Dedifferentiated amniotic fluid mesenchymal stem cell (primary cell): ENCODE measurements around the gene SYVN1.
"Not testable (repeated sequence)": the region's sequence is repeated elsewhere in the genome, so short reads cannot be mapped to it uniquely, and the experiment has no call there.

Experiments
- DNase-seq: peaks from one replicate; pipeline ENCODE4 v3.0.0-alpha.2; 2016; ENCODE audit errors: extremely low spot score

SYVN1 gene

DNA sequence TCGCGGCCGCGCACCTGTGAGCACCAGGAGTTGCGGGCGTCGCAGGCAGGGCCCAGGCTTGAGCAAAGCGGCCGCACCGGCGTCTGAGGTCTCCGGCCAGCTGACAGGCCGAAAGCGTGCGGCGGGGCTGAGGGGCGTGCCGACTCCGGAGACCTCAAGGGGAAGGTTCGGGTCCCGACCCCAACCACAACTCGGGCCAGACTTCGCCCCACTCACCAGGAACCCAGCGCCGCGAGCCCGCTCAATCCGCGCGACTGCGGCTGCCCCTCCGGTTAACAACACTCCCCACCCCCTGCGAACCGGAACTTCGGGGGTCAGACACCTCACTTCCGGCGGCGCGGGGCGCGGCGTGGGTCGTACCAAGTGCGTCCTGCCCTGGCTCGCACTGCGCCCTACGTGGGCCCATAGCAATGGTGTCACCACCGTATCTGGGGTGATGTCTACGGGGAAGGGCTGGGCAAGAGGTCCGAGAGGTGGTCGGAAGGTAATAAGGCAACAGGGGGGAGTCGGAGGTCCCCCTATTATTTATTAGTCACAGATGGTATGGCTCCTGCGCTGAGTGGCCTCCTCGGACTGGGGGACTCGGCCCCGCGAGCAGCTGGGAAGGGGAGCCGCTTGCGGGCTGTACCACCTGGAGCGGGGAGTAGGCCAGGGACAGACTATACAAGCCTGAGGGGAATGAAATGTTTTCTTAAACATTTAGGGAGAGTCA, at the start of gene SYVN1:
Gene SYVN1, minus strand, starts transcription at position 280 of the 712 bp plus-strand sequence. CDS start 918 bp downstream, outside the sequence.
- peak; percentile 77 for DNase-seq

DNA sequence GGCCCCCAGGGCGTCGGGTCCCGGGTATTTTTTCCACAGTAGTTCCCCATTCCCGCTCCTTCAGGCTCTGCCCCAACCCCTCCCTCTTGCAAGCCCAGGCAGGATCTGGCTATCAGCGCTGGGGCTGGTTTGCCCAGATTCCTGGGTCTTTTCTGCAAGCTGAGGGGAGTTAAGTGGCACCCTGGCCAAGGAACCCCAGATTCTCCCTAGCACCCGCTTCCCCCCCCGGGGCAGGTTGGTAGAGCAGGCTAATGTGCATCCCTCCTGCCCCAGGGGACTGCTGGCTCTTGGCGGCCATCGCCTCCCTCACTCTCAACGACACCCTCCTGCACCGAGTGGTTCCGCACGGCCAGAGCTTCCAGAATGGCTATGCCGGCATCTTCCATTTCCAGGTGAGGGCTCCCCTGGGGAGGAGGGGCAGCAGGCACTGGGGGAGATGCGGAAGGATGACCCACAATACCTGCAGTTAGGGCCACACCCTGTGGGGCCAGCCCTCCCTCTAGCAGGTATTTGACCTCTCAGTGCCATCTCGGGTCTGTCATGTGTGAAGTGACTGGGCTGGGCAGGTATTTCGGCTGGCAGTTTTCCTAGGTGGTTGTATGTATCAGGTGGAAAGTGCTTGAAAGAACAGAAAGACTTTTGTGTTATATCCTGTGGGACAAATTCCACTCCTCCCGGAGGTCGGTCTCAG, 49.0 kb upstream of the SYVN1 start:
- DNase-seq, result no peak

DNA sequence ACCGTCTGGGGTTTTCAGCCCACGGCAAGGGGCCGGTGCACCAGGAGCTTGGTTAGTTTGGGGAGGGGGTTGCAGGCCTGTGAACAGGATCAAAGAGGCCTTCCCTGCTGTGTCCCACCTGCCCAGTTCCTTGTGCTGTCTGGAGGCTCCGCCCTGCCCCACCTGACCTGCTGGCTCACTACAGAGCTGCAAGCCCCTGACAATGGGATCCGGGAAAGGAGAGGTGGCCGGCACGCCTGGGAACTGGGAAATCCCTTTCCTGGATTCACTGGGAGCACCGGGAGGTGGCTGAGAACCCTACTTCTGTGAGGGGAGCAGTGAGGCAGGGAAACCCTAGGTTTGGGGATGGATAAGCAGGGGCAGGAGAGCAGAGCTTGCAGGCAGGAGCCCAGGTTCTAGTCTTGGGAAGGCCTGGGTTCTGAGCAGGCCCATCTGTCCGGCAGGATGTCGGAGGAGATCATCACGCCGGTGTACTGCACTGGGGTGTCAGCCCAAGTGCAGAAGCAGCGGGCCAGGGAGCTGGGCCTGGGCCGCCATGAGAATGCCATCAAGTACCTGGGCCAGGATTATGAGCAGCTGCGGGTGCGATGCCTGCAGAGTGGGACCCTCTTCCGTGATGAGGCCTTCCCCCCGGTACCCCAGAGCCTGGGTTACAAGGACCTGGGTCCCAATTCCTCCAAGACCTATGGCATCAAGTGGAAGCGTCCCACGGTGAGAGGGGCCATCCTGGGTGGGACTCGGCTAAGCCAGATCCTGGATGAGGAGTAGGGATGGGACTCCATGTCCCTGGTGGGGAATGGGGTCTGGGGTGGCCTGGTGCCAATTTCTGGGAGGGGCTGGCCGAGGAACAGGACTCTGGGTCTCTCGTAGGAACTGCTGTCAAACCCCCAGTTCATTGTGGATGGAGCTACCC, 48.2 kb upstream of the SYVN1 start:
- DNase-seq, result no peak

DNA sequence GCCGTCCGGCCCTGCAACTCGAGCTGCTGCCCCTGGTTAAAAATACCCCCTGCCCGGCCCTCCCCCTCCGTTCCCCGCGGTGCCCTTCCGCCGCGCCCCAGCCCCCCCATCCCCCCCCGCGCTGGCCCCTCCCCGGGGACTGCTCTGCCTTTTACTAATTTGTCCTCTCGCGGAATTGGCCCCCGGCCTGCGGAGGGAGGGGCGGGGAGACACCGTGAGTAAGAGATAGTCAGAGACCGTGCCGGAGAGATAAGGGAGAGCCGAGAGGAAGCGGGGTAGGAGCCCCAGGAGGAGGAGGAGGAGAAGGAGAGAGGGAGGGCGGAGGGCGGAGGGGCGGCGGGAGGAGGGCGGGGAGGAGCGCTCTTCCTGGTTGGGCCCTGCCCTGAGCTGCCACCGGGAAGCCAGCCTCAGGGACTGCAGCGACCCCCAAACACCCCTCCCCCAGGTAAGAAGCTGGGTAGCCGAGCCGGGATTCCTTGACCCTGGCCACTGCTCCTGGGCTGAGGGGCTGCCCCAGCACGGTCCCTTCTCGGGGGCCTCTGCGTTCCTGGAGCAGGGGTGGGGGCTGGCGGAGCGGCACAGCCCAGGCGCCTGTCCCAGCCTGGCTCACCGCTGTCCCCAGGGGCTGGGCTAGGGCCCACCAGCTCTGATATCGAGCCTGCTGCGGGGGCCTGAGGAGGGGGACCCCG, 47.4 kb upstream of the SYVN1 start, which contains the start of gene CAPN1:
Gene CAPN1, plus strand, starts transcription at position 360 of the 689 bp plus-strand sequence. CDS start 774 bp downstream, outside the sequence.
- DNase-seq, result peak; percentile 63

DNA sequence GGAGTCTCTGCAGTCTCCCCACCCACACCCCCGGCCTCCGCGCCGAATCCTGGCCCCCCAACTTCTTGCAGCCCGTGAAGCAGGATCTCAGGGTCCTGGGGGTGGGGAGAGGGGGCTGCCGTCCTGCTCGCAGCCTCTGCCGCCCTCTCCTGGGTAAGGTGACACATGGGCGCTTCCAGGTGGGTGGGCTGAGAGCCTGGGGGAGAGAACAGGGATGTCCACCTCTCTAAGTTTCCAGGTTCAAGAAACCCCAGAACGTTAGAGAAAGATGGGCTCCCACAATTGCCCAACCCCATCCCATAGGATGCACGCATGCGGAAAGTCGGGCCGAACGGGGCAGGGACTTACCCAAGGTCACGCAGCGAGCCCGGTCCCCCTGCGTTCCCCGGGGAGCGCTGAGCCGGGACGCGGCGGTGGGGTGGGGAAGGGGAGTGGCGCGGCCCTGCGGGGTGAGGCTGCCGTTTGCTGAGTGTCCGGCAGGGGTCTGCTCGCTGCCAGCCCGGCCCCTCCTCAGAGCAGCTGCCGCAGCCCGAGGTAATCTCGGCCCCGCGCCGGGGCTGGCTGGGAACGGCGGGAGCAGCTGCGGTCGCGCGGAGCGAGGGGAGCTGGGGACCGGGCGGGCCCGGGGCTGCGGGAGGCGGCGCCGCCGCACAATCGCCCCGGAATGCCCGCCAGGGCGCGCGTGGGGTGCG, 46.7 kb upstream of the SYVN1 start:
- DNase-seq, result peak; percentile 45

DNA sequence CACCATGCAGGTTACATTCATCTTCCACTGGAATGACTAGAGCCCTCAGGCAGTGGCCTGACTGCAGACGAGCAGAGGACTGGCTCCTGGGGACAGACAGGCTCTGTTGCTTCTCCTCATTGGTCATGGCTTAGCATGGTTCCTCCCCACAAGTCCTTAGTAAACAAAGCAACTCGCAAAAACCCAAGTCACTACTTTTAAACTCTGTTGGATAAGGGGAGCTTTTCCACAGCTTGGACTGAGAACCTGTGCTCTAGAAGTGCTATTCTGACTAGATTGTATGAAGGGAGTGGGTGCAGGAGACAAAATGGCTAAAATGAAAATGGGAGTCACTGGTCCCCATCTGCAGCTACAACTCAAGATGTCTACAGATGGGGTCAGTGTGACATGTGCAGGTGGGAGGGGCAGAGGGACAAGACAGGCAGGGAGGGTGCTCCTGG, 40.3 kb upstream of the SYVN1 start:
- not testable (repeated sequence) for DNase-seq

DNA sequence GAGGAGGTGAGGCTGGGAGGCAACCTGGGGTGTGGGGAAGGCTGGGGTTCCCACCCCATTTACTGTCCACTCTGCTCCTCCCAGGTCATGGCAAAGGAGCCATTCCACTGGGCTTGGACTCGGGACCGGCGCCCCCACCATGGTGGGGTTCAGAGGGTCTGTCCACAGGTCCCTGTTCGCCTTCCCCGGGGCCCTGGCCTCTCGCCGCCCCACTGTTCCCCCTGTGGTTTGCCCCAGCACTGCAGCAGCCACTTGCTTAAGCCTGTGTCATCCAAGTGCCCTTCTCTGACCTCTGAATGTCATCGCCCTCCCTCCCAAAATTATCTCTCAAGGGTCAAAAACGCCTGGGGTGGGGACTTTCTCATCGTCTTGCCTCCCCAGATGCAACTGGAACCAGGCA, 38.3 kb upstream of the SYVN1 start:
- DNase-seq, result no peak

DNA sequence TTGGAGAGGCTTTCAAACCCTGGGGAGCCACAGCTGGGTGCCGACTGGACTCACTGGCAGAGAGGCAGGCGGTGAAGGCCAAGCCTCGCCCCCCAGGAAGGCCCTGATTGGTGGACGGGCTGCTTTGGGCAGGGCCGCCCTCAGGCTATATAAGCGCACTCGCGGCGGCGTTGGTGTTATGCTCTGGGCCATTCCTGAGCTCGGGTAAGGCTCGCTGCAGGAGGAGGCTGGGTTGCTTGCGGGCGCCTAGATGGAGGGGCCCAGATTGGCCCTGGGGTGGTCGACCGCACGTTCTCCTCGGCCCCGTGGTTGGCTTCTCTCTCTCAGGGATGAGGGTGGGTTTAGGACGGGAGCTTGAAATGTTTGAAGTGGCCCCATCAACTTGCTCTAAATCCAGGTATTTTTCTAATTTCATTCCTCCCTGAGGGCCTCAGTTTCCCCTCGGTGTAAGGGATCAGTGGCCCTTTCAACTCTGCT, 35.8 kb upstream of the SYVN1 start, which contains the start of gene SPDYC:
Gene SPDYC, plus strand, starts transcription at position 176 of the 477 bp plus-strand sequence. CDS start 1,125 bp downstream, outside the sequence.
- DNase-seq, result no peak

DNA sequence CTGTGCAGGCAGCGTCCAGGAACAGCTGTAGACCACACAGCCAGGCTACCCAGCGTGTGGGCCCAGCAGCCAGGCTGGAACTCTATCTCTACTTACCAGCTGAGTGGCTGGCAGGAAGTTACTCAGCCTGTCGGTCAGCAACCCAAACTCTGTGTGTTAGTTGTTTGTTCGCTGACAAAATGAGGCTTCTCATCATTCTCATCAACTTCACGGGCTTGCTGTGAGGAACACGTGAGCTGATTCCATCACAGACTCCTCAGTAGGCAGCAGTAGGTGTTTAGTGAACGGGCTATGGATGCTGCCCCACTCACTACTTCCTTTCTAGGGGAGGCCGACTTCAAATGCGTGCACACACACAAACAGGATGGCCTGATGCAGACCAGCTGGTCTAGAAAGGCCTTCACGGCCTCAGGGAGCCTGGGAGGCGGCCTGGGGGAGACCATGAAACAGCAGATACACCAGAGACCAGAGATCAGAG, 34.9 kb upstream of the SYVN1 start:
- DNase-seq, result no peak

DNA sequence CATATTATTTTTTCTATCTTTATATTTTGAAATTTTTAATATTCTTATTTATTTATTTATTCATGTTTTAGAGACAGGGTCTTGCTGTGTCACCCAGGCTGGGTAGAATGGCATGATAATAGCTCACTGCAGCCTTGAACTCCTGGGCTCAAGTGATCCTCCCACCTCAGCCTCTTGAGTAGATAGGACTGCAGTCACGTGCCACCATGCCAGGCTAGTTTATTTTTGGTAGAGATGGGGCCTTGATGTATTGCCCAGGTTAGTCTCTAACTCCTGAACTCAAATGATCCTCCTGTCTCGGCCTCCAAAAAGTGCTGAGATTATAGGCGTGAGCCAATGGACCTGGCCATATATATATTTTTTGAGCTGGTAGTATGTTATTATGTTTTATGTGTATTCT, 33.3 kb upstream of the SYVN1 start:
- DNase-seq, result no peak

DNA sequence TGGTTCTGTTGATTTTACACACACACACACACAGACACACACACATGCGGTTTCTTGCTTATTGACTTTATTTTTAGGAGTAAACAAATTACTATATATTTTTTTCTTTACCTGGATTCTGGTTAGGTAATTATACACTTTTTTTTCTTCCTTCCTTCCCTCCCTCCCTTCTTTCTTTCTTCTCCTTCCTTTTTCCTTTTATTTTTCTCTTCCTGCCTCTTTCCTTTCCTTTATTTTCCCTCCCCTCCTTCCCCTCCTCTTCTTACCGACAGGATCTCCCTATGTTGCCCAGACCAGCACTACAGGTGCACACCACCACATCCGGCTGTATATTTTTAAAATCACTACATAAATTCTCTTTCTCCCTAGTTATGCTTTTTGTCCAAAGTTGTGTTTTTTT, 32.6 kb upstream of the SYVN1 start:
- DNase-seq, result no peak

DNA sequence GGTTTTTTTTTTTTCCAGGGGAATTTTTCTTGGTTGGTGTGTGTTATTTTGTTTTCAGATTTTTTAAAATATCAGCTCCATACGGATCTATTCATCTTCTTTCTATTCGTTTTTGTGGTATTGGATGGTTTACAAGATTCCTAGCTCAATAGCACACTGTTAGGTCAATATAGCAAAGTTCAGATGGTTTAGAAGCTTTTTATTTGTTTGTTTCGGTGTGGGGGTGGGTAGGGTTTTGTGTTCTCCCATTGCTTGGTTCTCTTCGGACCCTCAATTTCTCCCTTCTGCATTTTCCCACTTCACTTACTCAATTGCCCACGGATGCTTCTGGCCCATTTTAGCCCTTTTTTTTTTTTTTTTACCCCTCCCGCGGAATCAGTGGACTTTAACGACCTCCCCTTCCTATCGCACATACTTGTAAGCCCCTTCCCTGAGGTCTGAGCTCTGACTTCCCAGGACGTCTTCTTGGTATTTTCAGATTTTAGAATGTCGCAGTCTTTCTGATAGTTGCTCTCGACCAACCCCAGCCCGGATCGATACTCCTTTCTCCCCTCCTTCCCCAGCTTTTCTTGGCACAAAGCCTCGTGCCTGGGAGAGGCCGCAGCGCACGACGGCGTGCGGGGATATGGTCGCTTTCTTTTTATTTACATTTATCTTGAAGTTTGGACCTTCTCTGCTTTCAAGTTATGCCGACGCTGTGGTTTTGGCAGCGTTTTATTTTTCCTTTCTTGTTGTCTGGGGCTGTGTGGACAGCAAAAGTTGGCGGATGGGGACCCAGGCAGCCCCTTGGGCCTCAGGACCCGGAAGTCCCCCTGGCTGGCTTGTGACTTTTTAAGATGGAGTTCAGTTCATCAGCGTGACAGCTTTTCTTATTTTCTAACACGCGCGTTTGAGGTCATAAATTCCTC, 31.3 kb upstream of the SYVN1 start:
- DNase-seq, result no peak

DNA sequence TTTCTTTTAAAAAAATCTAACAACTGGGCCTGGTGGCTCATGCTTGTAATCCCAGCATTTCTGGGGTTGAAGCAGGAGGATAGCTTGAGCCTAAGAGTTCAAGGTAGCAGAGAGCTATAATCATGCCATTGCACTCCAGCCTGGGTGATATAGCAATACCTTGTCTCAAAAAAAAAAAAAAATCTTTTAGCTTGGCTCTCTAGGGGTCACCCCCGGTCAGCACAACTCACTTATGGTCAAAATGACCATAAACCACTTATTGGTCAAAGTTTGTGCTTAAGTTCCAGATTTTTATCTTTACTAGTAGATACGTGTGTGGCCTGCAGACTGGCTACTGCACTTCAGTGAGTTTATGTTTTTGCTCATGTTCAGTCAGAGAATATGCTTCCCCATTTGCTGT, 29.4 kb upstream of the SYVN1 start:
- no peak for DNase-seq

DNA sequence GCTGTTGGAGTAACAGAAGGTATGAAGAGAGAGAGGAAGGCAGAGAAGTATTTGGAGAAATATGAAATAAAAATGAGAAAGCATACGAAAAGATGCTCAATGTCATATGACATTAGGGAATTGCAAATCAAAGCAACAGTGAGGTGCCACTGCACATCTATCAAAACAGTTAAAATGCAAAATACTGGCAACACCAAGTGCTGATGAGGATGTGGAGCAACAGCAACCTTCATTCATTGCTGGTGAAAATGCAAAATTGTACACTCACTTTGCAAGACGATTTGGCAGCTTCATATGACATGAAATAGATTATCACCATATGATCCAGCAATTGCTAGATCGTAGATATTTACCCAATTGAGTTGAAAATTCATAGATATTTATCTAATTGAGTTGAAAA, 26.3 kb upstream of the SYVN1 start:
- DNase-seq, result no peak

DNA sequence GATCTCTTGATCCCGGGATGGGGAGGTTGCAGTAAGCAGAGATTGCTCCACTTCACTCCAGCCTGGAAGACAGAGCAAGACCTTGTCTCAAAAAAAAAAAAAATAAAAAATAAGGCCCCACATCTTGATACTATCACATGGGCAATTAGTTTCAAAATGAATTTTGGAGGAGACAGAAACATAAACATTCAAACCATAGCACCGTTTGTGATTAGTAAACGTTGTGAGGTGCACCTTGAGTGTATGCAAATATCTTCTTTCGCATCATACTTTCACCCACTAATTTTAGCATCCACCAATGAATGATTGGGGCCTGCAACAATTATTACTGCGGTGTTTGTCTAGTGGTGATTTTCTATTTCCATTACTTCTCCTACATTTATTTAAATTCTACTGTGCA, 24.7 kb upstream of the SYVN1 start:
- DNase-seq, result no peak

DNA sequence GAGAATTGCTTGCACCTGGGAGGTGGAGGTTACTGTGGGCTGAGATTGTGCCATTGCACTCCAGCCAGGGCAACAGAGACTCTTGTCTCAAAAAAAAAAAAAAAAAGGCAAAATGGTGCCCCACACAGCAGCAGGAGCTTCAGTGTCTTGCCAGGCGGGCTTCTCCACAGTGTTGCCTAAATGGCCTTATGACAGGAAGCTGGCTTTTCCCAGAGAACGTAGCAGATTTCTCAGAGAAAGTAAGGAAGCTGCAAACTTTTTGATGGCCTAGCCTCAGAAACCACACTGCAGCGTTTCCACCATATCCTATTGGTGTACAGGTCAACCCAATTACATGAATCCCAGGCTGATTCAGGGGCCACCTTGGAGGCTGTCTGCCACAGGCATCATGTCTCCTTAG, 23.0 kb upstream of the SYVN1 start:
- DNase-seq, result no peak

DNA sequence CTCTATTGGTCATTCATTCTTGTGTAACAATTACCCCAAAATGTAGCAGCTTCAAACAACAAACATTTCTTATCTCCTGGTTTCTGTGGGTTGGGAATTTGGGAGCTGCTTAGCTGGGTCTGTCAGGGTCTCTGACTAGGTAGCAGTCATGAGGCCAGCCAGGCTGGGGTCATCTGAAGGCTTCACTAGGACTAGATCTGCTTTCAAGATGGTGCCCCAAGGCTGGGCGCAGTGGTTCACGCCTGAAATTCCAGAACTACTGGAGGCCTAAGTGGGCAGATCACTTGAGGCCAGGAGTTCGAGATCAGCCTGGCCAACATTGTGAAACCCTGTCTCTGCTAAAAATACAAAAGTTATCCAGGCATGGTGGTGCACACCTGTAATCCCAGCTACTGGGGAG, 22.6 kb upstream of the SYVN1 start:
- no peak for DNase-seq

DNA sequence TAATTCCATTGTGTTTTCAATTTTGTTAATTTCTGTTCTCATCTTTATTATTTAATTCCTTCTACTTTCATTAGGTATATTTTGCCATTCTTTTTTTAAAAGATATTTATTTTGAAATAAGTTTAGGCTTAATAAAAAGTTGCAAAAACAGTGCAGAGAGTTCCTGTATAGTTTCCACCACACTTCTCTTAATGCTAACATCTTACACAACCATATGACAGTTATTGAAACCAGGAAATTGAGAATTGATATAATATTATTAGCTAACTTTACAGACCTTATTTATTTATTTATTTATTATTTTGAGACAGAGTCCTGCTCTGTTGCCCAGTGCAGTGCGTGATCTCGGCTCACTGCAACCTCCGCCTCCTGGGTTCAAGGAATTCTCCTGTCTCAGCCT, 21.9 kb upstream of the SYVN1 start:
- no peak for DNase-seq

DNA sequence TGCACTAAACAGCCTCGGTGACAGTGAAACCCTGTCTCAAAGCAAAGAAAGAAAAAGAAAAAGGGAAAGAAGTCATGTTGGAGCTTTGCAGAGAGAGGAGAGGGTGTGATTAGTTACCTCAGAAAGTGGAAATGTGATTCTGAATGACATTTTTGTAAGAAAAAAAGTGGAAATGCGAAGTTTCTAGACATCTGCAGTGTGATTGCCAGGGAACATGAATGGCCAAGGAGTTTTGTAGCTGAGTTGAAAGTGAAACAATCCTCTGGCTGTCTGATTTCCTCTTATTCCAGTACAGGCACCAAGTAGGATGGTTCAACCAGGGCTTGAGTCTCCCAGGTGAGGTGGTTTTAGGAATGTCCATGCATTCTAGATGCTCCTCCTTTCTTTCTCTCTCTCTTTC, 17.8 kb upstream of the SYVN1 start:
- no peak for DNase-seq
